ENCODE data around the gene KLF7.

Gene KLF7

GRCh38 chr2:207165121-207166038, at the start of gene KLF7:
Gene KLF7, minus strand, starts transcription at chr2:207165948. Its CDS starts 380 bp downstream, at chr2:207165568.
- DNase-seq (ENCODE audit: low read depth in 2 of 2, low spot score in 1 of 2): peak in 1 of 2 donors; percentile 29

- no peak for DNase-seq (ENCODE audit: low read depth in 2 of 2, low spot score in 1 of 2)
Observed at GRCh38 chr2:207215308-207215707, 49.6 kb upstream of the KLF7 start.

GRCh38 chr2:207214446-207214845, 48.7 kb upstream of the KLF7 start:
- DNase-seq (ENCODE audit: low read depth in 2 of 2, low spot score in 1 of 2): no peak

- DNase-seq (ENCODE audit: low read depth in 2 of 2, low spot score in 1 of 2): no peak
Observed at GRCh38 chr2:207206011-207206410, 40.3 kb upstream of the KLF7 start.

GRCh38 chr2:207205173-207205957, 39.6 kb upstream of the KLF7 start:
- no peak for DNase-seq (ENCODE audit: low read depth in 2 of 2, low spot score in 1 of 2)

- no peak for DNase-seq (ENCODE audit: low read depth in 2 of 2, low spot score in 1 of 2)
Observed at GRCh38 chr2:207203056-207203455, 37.3 kb upstream of the KLF7 start.

- no peak for DNase-seq (ENCODE audit: low read depth in 2 of 2, low spot score in 1 of 2)
Observed at GRCh38 chr2:207202645-207203044, 36.9 kb upstream of the KLF7 start.

GRCh38 chr2:207201416-207201815, 35.7 kb upstream of the KLF7 start:
- DNase-seq (ENCODE audit: low read depth in 2 of 2, low spot score in 1 of 2): no peak

GRCh38 chr2:207200136-207200535, 34.4 kb upstream of the KLF7 start:
- no peak for DNase-seq (ENCODE audit: low read depth in 2 of 2, low spot score in 1 of 2)

- no peak for DNase-seq (ENCODE audit: low read depth in 2 of 2, low spot score in 1 of 2)
Observed at GRCh38 chr2:207194028-207194427, 28.3 kb upstream of the KLF7 start.

GRCh38 chr2:207188626-207189419, 23.1 kb upstream of the KLF7 start:
- DNase-seq (ENCODE audit: low read depth in 2 of 2, low spot score in 1 of 2): no peak

- no peak for DNase-seq (ENCODE audit: low read depth in 2 of 2, low spot score in 1 of 2)
Observed at GRCh38 chr2:207185372-207185771, 19.6 kb upstream of the KLF7 start.

GRCh38 chr2:207184768-207185167, 19.0 kb upstream of the KLF7 start:
- no peak for DNase-seq (ENCODE audit: low read depth in 2 of 2, low spot score in 1 of 2)

- no peak for DNase-seq (ENCODE audit: low read depth in 2 of 2, low spot score in 1 of 2)
Observed at GRCh38 chr2:207184348-207184747, 18.6 kb upstream of the KLF7 start.

- DNase-seq (ENCODE audit: low read depth in 2 of 2, low spot score in 1 of 2): no peak
Observed at GRCh38 chr2:207183506-207183905, 17.8 kb upstream of the KLF7 start.

GRCh38 chr2:207182911-207183310, 17.2 kb upstream of the KLF7 start:
- no peak for DNase-seq (ENCODE audit: low read depth in 2 of 2, low spot score in 1 of 2)

GRCh38 chr2:207181526-207182274, 16.0 kb upstream of the KLF7 start:
- DNase-seq (ENCODE audit: low read depth in 2 of 2, low spot score in 1 of 2): no peak

GRCh38 chr2:207180741-207181140, 15.0 kb upstream of the KLF7 start:
- DNase-seq (ENCODE audit: low read depth in 2 of 2, low spot score in 1 of 2): no peak

GRCh38 chr2:207176247-207176646, 10.5 kb upstream of the KLF7 start:
- no peak for DNase-seq (ENCODE audit: low read depth in 2 of 2, low spot score in 1 of 2)

- no peak for DNase-seq (ENCODE audit: low read depth in 2 of 2, low spot score in 1 of 2)
Observed at GRCh38 chr2:207173641-207174040, 7.9 kb upstream of the KLF7 start.

Data from stimulated activated CD8-positive, alpha-beta memory T cell treated with anti-CD3 and anti-CD28 coated beads, Interleukin-4, amount 100 ng/mL, for 1 hour (primary cell).